HG03039 (cell line): ENCODE data around the gene APLNR.
A peak's percentile ranks its signal among the peaks of the same experiment; 100 is the strongest.
"Not testable (repeated sequence)": the region's sequence is repeated elsewhere in the genome, so short reads cannot be mapped to it uniquely, and the experiment has no call there.

Experiments used
- ATAC-seq: cut with Tn5 transposase; IDR thresholded peaks from one replicate; pipeline ENCODE4 v1.9.1; 2021; ENCODE audit warnings: mild to moderate bottlenecking, moderate library complexity; ENCODE audit not compliant: unreplicated experiment

Gene APLNR

DNA sequence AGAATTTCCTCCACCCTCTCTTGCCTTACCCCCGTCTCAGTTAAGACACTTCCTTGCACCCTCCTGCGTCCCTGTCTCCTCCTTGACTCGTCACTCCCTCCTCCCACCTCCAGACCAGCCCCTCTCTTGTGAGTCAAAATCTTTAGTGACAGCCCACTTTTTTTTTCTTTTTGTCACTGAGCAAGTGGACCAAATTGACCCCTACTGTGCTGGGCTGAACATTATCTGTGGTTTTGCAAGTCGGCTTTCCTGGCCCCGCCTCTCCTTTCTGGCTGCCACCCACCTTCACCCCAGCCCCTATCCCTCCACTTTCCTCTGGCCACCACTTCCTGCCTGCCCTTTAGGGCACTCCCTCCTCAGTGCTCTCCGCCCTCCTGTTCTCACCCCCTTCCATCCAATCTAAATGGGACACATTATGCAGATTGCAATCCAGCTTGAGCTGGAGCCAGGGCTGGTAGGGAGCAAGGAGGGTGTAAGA is at the start of gene APLNR:
TSS of gene APLNR (minus strand) at position 47 of the 478 bp plus-strand sequence. CDS start 246 bp downstream, outside the sequence.
- no peak for ATAC-seq

DNA sequence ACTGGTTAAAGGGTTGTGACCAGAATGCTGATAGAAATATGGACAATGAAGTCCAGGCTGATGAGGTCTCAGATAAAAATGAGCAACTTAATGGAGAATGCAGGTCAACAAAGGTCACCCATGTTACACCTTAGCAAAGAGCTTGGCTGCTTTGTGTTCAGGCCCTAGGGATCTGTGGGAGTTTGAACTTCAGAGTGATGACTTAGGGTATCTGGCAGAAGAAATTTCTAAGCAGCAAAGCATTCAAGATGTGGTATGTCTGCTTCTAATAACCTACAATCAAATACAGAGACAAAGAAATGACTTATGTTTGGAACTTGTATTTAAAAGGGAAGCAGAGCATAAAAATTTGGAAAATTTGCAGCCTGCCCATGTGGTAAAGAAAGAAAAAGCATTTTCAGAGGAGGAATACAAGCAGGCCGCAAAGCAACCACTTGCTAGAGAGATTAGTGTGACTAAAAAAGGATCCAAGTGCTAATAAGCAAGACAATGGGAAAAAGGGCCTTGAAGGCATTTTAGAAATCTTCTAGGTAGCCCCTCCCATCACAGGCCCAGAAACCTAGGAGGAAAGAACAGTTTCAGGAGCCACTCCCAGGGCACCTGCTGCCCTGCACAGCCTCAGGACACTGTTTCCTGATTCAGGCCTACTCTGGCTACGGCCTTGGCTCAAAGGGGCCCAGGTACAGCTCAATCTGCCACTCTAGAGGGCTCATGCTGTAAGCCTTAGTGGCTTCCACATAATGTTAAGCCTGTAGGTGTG is 46.4 kb upstream of the APLNR start:
- ATAC-seq, result no peak

GRCh38 chr11:57281546-57281945 is 44.5 kb upstream of the APLNR start:
- ATAC-seq, result not testable (repeated sequence)

DNA sequence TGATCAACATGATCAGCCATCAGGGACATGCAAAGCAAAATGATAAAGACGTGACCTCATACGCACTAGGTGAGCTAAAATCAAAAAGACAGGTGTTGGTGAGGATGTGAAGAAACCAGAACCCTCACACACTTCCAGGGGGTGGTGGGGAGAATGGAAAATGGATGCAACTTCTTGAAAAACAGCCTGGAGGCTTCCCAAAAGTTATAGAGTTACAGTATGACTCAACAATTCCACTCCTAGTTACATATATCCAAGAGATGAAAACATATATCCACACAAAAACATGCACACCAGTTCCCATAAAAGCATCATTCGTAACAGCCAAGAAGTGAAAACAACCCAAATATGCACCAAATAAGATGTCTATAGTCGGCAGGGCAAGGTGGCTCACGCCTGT is 42.1 kb upstream of the APLNR start:
- ATAC-seq, result no peak

DNA sequence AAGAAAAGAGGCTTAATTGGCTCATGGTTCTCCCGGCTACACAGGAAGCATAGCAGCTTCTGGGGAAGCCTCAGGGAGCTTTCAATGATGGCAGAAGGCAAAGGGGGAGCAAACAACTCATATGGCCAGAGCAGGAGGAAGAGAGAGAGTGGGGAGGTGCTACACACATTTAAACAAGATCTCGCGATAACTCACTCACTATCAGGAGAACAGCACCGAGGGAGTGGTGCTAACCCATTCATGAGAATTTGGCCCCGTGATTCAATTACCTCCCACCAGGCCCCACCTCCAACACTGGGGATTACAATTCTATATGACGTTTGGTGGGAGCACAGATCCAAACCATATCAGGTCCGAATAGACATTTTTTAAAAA is 41.7 kb upstream of the APLNR start:
- no peak for ATAC-seq

- ATAC-seq, result peak; percentile 66
Measured at GRCh38 chr11:57277845-57278720, 41.0 kb upstream of the APLNR start.

DNA sequence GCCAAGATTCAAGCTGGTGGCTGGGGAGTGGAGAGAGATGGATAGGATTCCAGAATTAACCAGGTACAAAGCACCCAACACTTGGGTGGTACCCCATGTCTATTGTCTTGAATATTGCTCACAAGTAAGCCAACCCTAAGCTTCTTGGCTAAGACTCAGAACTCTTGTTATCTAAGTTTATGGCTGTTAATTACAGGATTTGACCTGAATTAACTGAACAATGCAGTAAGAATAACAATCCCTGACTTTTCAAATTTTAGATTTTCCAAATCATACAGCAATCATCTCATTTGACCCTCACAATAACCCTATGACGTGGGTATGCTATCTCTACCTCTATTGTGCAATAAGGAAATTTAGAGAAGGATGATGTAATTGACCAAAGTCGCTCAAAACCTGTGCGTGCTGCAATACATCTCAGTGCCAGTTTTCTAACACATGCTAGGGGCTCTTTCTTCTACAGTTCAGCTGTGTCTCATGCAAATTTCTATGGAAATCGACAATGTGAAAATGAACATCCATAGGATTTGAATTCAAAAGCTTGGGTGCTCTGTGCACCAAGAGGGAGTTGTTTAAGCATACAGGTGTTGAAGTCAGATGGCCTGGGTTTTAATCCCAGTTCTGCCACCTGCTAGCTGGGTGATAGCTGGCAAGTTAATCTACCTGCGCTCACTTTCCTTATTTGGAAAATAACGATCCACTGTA is 40.1 kb upstream of the APLNR start:
- no peak for ATAC-seq

DNA sequence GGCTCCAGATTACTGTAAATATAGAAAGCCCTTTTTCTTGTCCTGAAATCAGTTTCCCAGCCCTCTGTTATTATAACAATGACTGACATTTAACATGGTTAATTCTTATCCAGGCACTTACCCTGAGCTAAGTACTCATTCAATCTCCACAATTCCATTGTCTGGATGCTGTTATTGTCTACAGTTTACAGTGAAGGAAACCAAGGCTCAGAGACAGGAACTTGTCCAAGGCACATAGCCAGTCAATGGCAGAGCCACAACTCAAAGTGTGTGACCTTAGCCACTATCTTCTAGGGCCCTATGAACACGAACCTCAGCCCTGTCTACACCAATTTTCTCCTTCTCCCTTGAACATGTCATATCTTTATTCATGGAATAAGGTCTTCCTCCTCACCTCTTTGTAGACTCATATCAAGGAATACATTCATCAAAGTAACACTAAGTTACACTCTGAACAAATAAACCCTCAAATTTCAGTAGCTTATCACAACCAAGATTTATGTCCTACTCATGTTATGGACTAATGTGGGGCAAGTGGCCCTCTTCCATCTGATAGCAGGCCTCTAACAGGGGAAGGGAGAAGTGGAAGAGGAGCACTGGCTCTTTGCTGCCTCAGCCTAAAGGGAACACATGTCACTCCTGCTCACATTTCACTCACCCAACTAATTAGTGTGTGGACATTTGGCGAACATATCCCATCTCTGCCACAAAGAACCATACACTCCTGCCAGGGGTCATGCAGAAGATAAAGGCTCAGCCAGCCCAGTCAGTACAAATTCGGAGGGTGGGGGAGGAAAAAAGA is 39.3 kb upstream of the APLNR start:
- no peak for ATAC-seq

GRCh38 chr11:57275582-57275981 is 38.5 kb upstream of the APLNR start:
- ATAC-seq, result no peak

- no peak for ATAC-seq
Measured at GRCh38 chr11:57274904-57275498, 38.0 kb upstream of the APLNR start.

DNA sequence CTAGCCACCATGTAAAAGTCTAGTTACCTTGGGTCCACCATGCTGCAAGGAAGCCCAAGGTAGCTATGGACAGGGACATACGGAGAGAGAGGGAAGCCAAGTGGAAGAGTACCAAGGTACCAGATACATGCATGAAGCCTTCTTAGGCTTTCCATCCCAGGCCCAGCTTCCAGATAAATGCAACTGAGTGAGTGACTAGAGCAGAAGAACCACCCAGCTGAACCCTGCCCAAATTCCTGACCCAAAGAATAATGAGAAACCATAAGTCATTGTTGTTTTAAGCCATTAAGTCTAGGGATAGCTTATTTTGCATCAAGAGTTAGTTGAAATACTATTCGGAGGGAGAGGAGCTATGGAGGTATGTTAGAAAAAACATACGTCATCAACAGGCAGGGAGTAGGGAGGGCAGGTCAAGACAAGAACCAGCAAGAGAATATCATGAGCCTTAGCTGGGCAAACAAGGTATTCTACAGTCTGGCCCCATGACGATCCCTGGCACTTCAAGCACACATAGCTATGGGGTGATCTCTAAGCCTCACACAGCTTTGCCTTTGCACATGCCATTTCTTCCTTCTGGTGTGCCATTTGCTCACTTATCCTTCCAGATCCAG is 36.5 kb upstream of the APLNR start:
- ATAC-seq, result no peak

DNA sequence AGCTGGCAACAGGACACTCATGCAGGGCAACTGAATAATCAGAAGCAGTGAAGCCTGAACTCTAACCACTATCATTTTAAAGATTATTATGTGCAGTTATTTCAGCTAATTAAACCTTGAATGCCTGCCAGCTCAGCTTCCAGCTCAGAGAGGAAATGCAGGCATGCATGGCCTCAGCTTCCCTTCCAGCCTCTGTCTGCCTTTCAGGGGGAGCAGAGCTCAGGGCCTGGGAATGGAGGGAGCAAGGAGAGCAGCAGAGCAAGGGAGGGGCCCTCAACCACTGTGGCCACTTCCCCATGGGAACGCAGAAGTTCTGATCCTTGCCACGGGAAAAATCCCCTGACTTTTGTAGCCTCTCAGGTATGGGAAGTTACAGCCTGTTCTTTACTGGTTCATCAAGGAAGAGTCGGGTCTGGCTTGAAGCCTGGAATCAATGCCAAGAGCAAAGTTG is 32.5 kb upstream of the APLNR start:
- no peak for ATAC-seq

DNA sequence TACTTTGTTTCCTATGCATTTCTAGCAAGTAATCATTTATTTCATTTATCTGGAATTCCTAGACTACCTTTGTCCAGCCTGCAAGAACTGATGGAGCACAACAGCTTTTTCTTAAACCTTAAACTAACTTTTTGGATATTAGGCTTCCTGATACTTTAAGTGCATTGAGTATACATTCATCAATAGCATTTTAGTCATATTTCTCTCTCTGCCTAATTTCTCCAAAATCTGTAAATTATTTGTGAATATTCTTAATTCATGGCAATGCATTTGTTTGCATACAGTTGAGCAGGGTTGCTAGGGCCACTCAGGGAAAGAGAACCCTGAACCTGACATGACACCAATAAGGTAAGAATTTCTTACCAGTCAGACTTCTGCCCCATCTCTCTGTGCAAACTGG is 29.1 kb upstream of the APLNR start:
- no peak for ATAC-seq

DNA sequence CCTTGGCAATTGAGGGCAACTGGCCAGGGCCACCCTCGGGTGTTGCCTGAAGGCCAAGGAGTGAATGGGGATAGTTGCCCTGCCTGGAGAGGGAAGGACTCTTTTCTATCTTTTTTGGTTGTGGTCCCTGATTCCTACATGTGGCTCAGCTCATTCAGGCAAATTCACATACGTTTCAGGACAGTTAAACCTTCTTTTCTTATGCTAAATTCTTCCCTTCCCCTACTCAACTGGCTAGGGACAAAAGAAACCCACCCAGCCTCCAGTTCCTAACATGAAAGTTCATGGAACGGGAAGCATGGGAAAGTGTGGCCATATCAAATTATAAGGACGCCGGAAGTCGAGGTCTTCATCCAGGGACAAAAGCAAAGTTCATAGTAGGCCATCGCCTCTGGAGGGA is 26.3 kb upstream of the APLNR start:
- no peak for ATAC-seq

DNA sequence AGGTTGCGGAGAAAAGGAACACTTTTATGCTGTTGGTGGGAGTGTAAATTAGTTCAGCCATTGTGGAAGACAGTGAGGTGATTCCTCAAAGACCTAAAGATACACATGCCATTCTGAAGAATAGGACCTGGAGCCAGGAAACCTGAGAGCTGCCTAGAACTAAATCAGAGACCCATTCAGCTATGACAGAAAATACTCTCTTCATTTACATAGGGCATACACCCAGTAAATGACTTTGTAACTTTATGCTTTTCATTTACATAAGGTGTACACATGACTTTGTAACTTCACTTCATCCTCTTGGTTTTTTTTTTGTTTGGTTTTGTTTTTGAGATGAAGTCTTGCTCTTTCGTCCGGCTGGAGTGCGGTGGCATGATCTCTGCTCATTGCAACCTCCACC is 25.1 kb upstream of the APLNR start:
- no peak for ATAC-seq

GRCh38 chr11:57260937-57261783 is 24.1 kb upstream of the APLNR start:
- ATAC-seq, result peak; percentile 62

DNA sequence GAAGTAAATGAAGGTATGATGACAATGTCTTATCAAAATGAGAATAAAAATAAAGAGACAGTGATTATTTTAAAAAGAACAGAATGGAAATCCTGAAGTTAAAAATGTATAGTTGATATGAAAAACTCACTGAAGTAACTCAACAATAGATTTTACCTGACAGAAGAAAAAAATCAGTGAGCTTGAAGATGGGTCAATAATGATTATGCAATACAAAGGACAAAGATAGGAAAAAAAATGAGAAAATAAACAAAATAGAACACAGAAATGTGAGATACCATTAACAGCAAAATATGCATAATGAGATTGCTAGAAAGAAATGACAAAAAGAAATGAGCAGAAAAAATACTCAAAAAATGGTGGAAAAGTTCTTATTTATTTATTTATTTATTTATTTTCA is 19.1 kb upstream of the APLNR start:
- no peak for ATAC-seq

DNA sequence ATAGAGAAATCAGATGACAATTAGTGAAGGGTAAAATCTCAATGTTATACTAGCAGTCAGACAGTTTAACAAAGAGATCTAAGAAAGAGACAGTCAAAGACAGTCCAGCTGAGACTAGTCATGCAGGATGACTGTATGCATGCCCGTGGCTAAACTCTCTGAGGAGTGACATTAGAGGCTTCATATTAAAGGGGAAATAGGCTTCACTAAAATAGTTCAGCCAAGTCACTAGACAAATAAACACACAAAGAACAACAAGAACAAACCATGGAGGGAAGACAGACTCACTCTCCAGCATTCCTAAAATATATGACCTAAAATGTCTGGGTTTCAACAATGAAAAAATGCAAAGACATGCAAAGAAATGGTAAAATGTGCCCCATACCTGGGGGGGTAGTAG is 18.6 kb upstream of the APLNR start:
- ATAC-seq, result no peak

GRCh38 chr11:57254631-57255030 is 17.6 kb upstream of the APLNR start:
- ATAC-seq, result no peak
